Measurements from ENCODE around the gene SSBP4. TPM values are rescaled to one million over a fixed set of nuclear protein-coding genes. Genes with fewer than 3 reads are reported as not detected.

SSBP4 gene
- total and polyA plus RNA-seq, 2 experiments from 2014 or later = 72.6 to 156 TPM

GRCh38 chr19:18423258-18424020 lies 4.2 kb downstream of the SSBP4 start:
- WGBS (ENCODE audit: low lambda C conversion rate, missing lambda C conversion rate) = 92% methylated on average over 17 of the region's 21 CpGs

GRCh38 chr19:18424122-18424889 lies 5.1 kb downstream of the SSBP4 start:
- TF ChIP-seq EZH2 (IDR thresholded peaks at IDR 0.05; ENCODE audit: borderline replicate concordance) = no peak
- TF ChIP-seq, protein P1, sequence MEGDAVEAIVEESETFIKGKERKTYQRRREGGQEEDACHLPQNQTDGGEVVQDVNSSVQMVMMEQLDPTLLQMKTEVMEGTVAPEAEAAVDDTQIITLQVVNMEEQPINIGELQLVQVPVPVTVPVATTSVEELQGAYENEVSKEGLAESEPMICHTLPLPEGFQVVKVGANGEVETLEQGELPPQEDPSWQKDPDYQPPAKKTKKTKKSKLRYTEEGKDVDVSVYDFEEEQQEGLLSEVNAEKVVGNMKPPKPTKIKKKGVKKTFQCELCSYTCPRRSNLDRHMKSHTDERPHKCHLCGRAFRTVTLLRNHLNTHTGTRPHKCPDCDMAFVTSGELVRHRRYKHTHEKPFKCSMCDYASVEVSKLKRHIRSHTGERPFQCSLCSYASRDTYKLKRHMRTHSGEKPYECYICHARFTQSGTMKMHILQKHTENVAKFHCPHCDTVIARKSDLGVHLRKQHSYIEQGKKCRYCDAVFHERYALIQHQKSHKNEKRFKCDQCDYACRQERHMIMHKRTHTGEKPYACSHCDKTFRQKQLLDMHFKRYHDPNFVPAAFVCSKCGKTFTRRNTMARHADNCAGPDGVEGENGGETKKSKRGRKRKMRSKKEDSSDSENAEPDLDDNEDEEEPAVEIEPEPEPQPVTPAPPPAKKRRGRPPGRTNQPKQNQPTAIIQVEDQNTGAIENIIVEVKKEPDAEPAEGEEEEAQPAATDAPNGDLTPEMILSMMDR (IDR thresholded peaks at IDR 0.05; ENCODE audit: poor library complexity) = no peak
- TF ChIP-seq EZH2phosphoT487 (IDR thresholded peaks at IDR 0.05; ENCODE audit: low read depth, severe bottlenecking, unreplicated experiment) = no peak
- no peak overlapping the region for H2AFZ ChIP-seq
- no peaks in the 10 kb centered on the region for H3K36me3 ChIP-seq (replicated peaks; ENCODE audit: insufficient read depth, low read depth)
- 74% methylated on average over 18 of the region's 22 CpGs for WGBS (ENCODE audit: low lambda C conversion rate, missing lambda C conversion rate)
- H3K4me3 ChIP-seq = no peak overlapping the region
- H3K27me3 ChIP-seq = no peaks in the 10 kb centered on the region
- no peaks in the 10 kb centered on the region for H3K9me3 ChIP-seq (ENCODE audit: low read depth)
- H3K79me2 ChIP-seq = peaks cover 62% of the 10 kb centered on the region
- H3K9me2 ChIP-seq (replicated peaks; ENCODE audit: insufficient read depth) = no peaks in the 10 kb centered on the region
- no peak overlapping the region for H3K4me2 ChIP-seq
- peaks cover 40% of the 10 kb centered on the region for H4K20me1 ChIP-seq (ENCODE audit: insufficient read depth, poor library complexity, severe bottlenecking)
- no peak for DNase-seq (ENCODE audit: low spot score)
- peak overlapping the region; percentile 16 for H3K27ac ChIP-seq
- peaks cover 32% of the 10 kb centered on the region for H3K4me1 ChIP-seq (ENCODE audit: insufficient read depth)

More at GRCh38 chr19:18423258-18424020, 4.2 kb downstream of the SSBP4 start:
- H3K9me3 ChIP-seq (ENCODE audit: low read depth) = no peaks in the 10 kb centered on the region
- no peaks in the 10 kb centered on the region for H3K27me3 ChIP-seq
- H3K4me1 ChIP-seq (ENCODE audit: insufficient read depth) = peaks cover 29% of the 10 kb centered on the region
- H3K79me2 ChIP-seq = peaks cover 63% of the 10 kb centered on the region
- H2AFZ ChIP-seq = no peak overlapping the region
- no peaks in the 10 kb centered on the region for H3K36me3 ChIP-seq (replicated peaks; ENCODE audit: insufficient read depth, low read depth)
- no peak for DNase-seq (ENCODE audit: low spot score)
- no peaks in the 10 kb centered on the region for H3K9me2 ChIP-seq (replicated peaks; ENCODE audit: insufficient read depth)
- H3K4me3 ChIP-seq = no peak overlapping the region
- no peak overlapping the region for H3K4me2 ChIP-seq
- TF ChIP-seq EZH2 (IDR thresholded peaks at IDR 0.05; ENCODE audit: borderline replicate concordance) = no peak
- TF ChIP-seq, protein P1 (IDR thresholded peaks at IDR 0.05; ENCODE audit: poor library complexity) = no peak
- no peak for TF ChIP-seq EZH2phosphoT487 (IDR thresholded peaks at IDR 0.05; ENCODE audit: low read depth, severe bottlenecking, unreplicated experiment)
- peaks cover 40% of the 10 kb centered on the region for H4K20me1 ChIP-seq (ENCODE audit: insufficient read depth, poor library complexity, severe bottlenecking)
- H3K27ac ChIP-seq = peak overlapping the region; percentile 16

DNA sequence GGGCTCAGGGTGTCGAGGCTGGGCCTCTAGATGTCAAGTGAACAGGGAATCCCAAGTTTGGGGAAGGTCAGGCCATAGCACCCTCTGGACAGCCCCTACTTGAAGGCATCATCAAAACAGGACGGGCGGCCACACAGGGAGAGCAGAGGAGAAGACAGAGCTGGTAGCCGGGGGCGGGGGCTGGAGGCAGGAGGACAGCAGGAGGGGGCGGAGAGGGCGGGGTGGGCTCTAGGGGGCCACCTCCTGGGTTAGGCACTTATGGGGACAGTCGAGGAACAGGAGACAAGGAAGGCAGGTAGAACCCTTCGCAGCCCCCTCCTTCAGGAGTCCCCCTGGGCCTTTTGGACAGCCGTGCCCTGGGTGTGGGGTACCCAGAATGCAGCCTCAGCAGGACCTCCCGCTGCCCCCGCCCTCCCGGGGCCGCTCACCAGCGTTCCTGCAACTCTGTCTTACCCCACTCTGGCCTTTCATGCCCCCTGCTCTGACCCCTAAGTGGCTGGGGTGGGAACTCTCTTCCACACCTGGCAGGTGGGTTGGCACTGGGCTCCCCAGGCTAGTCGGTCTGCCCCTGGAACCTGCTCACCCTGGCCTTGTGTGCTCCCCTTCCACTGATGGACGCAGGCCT lies 5.8 kb downstream of the SSBP4 start:
- H3K36me3 ChIP-seq (replicated peaks; ENCODE audit: insufficient read depth, low read depth) = no peaks in the 10 kb centered on the region
- no peaks in the 10 kb centered on the region for H3K27me3 ChIP-seq
- H3K79me2 ChIP-seq = peaks cover 65% of the 10 kb centered on the region
- H2AFZ ChIP-seq = no peak overlapping the region
- no peaks in the 10 kb centered on the region for H3K9me2 ChIP-seq (replicated peaks; ENCODE audit: insufficient read depth)
- peaks cover 40% of the 10 kb centered on the region for H4K20me1 ChIP-seq (ENCODE audit: insufficient read depth, poor library complexity, severe bottlenecking)
- TF ChIP-seq EZH2 (IDR thresholded peaks at IDR 0.05; ENCODE audit: borderline replicate concordance) (no peak), EZH2phosphoT487 (IDR thresholded peaks at IDR 0.05; ENCODE audit: low read depth, severe bottlenecking, unreplicated experiment) (no peak)
- TF ChIP-seq, protein P1 (IDR thresholded peaks at IDR 0.05; ENCODE audit: poor library complexity) = no peak
- no peak overlapping the region for H3K4me2 ChIP-seq
- WGBS (ENCODE audit: low lambda C conversion rate, missing lambda C conversion rate) = 87% methylated on average over 9 of the region's 17 CpGs
- no peak for DNase-seq (ENCODE audit: low spot score)
- peaks cover 39% of the 10 kb centered on the region for H3K4me1 ChIP-seq (ENCODE audit: insufficient read depth)
- no peak overlapping the region for H3K4me3 ChIP-seq
- H3K9me3 ChIP-seq (ENCODE audit: low read depth) = no peaks in the 10 kb centered on the region
- no peak overlapping the region for H3K27ac ChIP-seq

All from hepatocyte (in vitro differentiated cells).